ENCODE data around the gene APOBEC4.

GRCh38 chr1:183620311-183620710 lies 32.8 kb downstream of the APOBEC4 start:
- TF ChIP-seq CTCF (IDR thresholded peaks at IDR 0.05), result no peak
- no peak for TF ChIP-seq POLR2A (IDR thresholded peaks at IDR 0.05)

Data from esophagus squamous epithelium (tissue), 4 donors.